Dermis microvascular lymphatic vessel endothelial cell (primary cell): ENCODE data around the gene DNER. TPM values are rescaled to one million over a fixed set of nuclear protein-coding genes. Genes with fewer than 3 reads are reported as not detected.
"Not testable (repeated sequence)": the region's sequence is repeated elsewhere in the genome, so short reads cannot be mapped to it uniquely, and the experiment has no call there.

Experiments
- DNase-seq, 2 donors: peaks; one replicate each; pipeline versions ENCODE4 v3.0.0 to v3.0.0-alpha.2; 2010; ENCODE audit warnings: low read depth in 2 of 2
- total RNA-seq: library from RNA; depleted of rRNA; stranded (reverse); fragments of >200 nt; gene quantifications from 2 replicates; pipeline ENCODE4 v1.2.1, GENCODE V29; 2014

The DNER gene
- total RNA-seq = under 0.01 and 0.13 TPM in 2 replicates

GRCh38 chr2:229714080-229714735 lies at the start of gene DNER:
Gene DNER, minus strand, starts transcription at chr2:229714555. Its CDS starts 132 bp downstream, at chr2:229714423.
- peak in 1 of 2 donors; percentile 8 for DNase-seq

- no peak for DNase-seq
These were observed 47.3 kb upstream of the DNER start for GRCh38 chr2:229761663-229762062.

- DNase-seq = not testable (repeated sequence)
These were observed 43.1 kb upstream of the DNER start for GRCh38 chr2:229757462-229757861.

GRCh38 chr2:229752970-229753729 lies 38.8 kb upstream of the DNER start:
- DNase-seq = no peak

GRCh38 chr2:229749779-229750178 lies 35.4 kb upstream of the DNER start:
- DNase-seq = peak in 1 of 2 donors; percentile 4

- DNase-seq = no peak
These were observed 34.6 kb upstream of the DNER start for GRCh38 chr2:229748950-229749349.

GRCh38 chr2:229742691-229743090 lies 28.3 kb upstream of the DNER start:
- not testable (repeated sequence) for DNase-seq

GRCh38 chr2:229740279-229740678 lies 25.9 kb upstream of the DNER start:
- DNase-seq = no peak

- no peak for DNase-seq
These were observed 23.8 kb upstream of the DNER start for GRCh38 chr2:229738024-229738625.

- DNase-seq = no peak
These were observed 20.1 kb upstream of the DNER start for GRCh38 chr2:229734410-229734809.

GRCh38 chr2:229733611-229734245 lies 19.4 kb upstream of the DNER start:
- no peak for DNase-seq

GRCh38 chr2:229732897-229733296 lies 18.5 kb upstream of the DNER start:
- no peak for DNase-seq

GRCh38 chr2:229731916-229732315 lies 17.6 kb upstream of the DNER start:
- no peak for DNase-seq

- no peak for DNase-seq
These were observed 17.0 kb upstream of the DNER start for GRCh38 chr2:229731363-229731762.

- no peak for DNase-seq
These were observed 14.0 kb upstream of the DNER start for GRCh38 chr2:229728370-229728769.

- DNase-seq = no peak
These were observed 12.3 kb upstream of the DNER start for GRCh38 chr2:229726643-229727042.

GRCh38 chr2:229725716-229726574 lies 11.6 kb upstream of the DNER start:
- DNase-seq = no peak

GRCh38 chr2:229723192-229723591 lies 8.8 kb upstream of the DNER start:
- not testable (repeated sequence) for DNase-seq

- DNase-seq = peak in 1 of 2 donors; percentile 11
These were observed 5.7 kb upstream of the DNER start for GRCh38 chr2:229719926-229720647.

GRCh38 chr2:229718057-229718456 lies 3.7 kb upstream of the DNER start:
- DNase-seq = no peak
